HUES6 (cell line): ENCODE measurements around the gene ERN1.

ENCODE experiments used
- H3K27ac ChIP-seq: 2 replicates; pipeline ENCODE4 v1.7.0; 2013; ENCODE audit warnings: low read depth, mild to moderate bottlenecking, low read length, inconsistent platforms
- H3K27me3 ChIP-seq: 2 replicates; pipeline ENCODE4 v1.6.1; 2013; ENCODE audit warnings: low read length; ENCODE audit not compliant: control insufficient read depth, insufficient read depth
- H3K36me3 ChIP-seq: 2 replicates; pipeline ENCODE4 v1.6.1; 2013; ENCODE audit warnings: low read length; ENCODE audit not compliant: control insufficient read depth, insufficient read depth
- H3K4me1 ChIP-seq: 2 replicates; pipeline ENCODE4 v1.6.1; 2013; ENCODE audit warnings: low read length; ENCODE audit not compliant: control insufficient read depth, insufficient read depth
- H3K4me3 ChIP-seq: 2 replicates; pipeline ENCODE4 v1.5.1; 2013; ENCODE audit warnings: low read depth, low read length
- H3K9ac ChIP-seq: one replicate; pipeline ENCODE4 v1.6.1; 2013; ENCODE audit warnings: mild to moderate bottlenecking, low read length
- H3K9me3 ChIP-seq: 2 replicates; pipeline ENCODE4 v1.6.1; 2013; ENCODE audit warnings: low read depth, low read length; ENCODE audit not compliant: control insufficient read depth, insufficient read depth

Gene ERN1

GRCh38 chr17:64157669-64158180 is 27.8 kb upstream of the ERN1 start:
- no peak overlapping the region for H3K4me3 ChIP-seq
- no peaks in the 10 kb centered on the region for H3K9me3 ChIP-seq
- H3K27ac ChIP-seq: no peak overlapping the region
- H3K36me3 ChIP-seq: 0 out of 2 replicates have a peak, but pooled peaks cover under 1% of the 10 kb centered on the region
- H3K4me1 ChIP-seq: peaks cover 9% of the 10 kb centered on the region; the same call in 1 of the 2 replicates
- H3K27me3 ChIP-seq: no peaks in the 10 kb centered on the region
- no peak overlapping the region for H3K9ac ChIP-seq

- H3K4me3 ChIP-seq: no peak overlapping the region
- no peak overlapping the region for H3K27ac ChIP-seq
- peaks cover 9% of the 10 kb centered on the region for H3K36me3 ChIP-seq
- peaks cover 9% of the 10 kb centered on the region; the same call in 1 of the 2 replicates for H3K4me1 ChIP-seq
- H3K9ac ChIP-seq: no peak overlapping the region
- H3K27me3 ChIP-seq: no peaks in the 10 kb centered on the region
- H3K9me3 ChIP-seq: no peaks in the 10 kb centered on the region
These were observed 26.7 kb upstream of the ERN1 start for GRCh38 chr17:64156670-64157069.

- Histone ChIP-seq H3K9me3 (no peaks in the 10 kb centered on the region), H3K36me3 (peaks cover 9% of the 10 kb centered on the region), H3K4me1 (peaks cover 9% of the 10 kb centered on the region; the same call in 1 of the 2 replicates), H3K4me3 (no peak overlapping the region), H3K27me3 (no peaks in the 10 kb centered on the region), H3K9ac (no peak overlapping the region), H3K27ac (no peak overlapping the region)
These were observed 26.0 kb upstream of the ERN1 start for GRCh38 chr17:64155751-64156544.

- H3K27ac ChIP-seq: no peak overlapping the region
- no peak overlapping the region for H3K9ac ChIP-seq
- H3K27me3 ChIP-seq: no peaks in the 10 kb centered on the region
- no peak overlapping the region for H3K4me3 ChIP-seq
- no peaks in the 10 kb centered on the region for H3K9me3 ChIP-seq
- peaks cover 9% of the 10 kb centered on the region; the same call in 1 of the 2 replicates for H3K4me1 ChIP-seq
- peaks cover 9% of the 10 kb centered on the region for H3K36me3 ChIP-seq
These were observed 25.2 kb upstream of the ERN1 start for GRCh38 chr17:64155129-64155528.

- Histone ChIP-seq H3K4me3 (no peak overlapping the region), H3K36me3 (peaks cover 9% of the 10 kb centered on the region), H3K4me1 (peaks cover 9% of the 10 kb centered on the region; the same call in 1 of the 2 replicates), H3K27me3 (no peaks in the 10 kb centered on the region), H3K27ac (no peak overlapping the region), H3K9ac (no peak overlapping the region), H3K9me3 (no peaks in the 10 kb centered on the region)
These were observed 24.8 kb upstream of the ERN1 start for GRCh38 chr17:64154717-64155116.

- Histone ChIP-seq H3K4me3 (no peak overlapping the region), H3K9ac (no peak overlapping the region), H3K4me1 (peaks cover 8% of the 10 kb centered on the region; the same call in 1 of the 2 replicates), H3K36me3 (peaks cover 9% of the 10 kb centered on the region), H3K27me3 (no peaks in the 10 kb centered on the region), H3K27ac (no peak overlapping the region), H3K9me3 (no peaks in the 10 kb centered on the region)
These were observed 24.4 kb upstream of the ERN1 start for GRCh38 chr17:64154313-64154695.

- H3K27me3 ChIP-seq: no peaks in the 10 kb centered on the region
- H3K9me3 ChIP-seq: no peaks in the 10 kb centered on the region
- H3K4me3 ChIP-seq: no peak overlapping the region
- H3K36me3 ChIP-seq: peaks cover 9% of the 10 kb centered on the region
- H3K9ac ChIP-seq: no peak overlapping the region
- H3K27ac ChIP-seq: no peak overlapping the region
- H3K4me1 ChIP-seq: peaks cover 4% of the 10 kb centered on the region; the same call in 1 of the 2 replicates
These were observed 23.8 kb upstream of the ERN1 start for GRCh38 chr17:64153565-64154312.

- Histone ChIP-seq H3K36me3 (peaks cover 9% of the 10 kb centered on the region), H3K27ac (no peak overlapping the region), H3K4me3 (no peak overlapping the region), H3K27me3 (no peaks in the 10 kb centered on the region), H3K4me1 (peaks cover 5% of the 10 kb centered on the region; the same call in 1 of the 2 replicates), H3K9me3 (no peaks in the 10 kb centered on the region), H3K9ac (no peak overlapping the region)
These were observed 22.6 kb upstream of the ERN1 start for GRCh38 chr17:64152428-64153125.

- Histone ChIP-seq H3K27me3 (no peaks in the 10 kb centered on the region), H3K4me1 (peaks cover 15% of the 10 kb centered on the region; the same call in 1 of the 2 replicates), H3K9ac (no peak overlapping the region), H3K9me3 (no peaks in the 10 kb centered on the region), H3K27ac (no peak overlapping the region), H3K4me3 (no peak overlapping the region), H3K36me3 (peaks cover 23% of the 10 kb centered on the region)
These were observed 21.0 kb upstream of the ERN1 start for GRCh38 chr17:64151016-64151368.

- Histone ChIP-seq H3K4me1 (peaks cover 15% of the 10 kb centered on the region; the same call in 1 of the 2 replicates), H3K9ac (no peak overlapping the region), H3K27me3 (no peaks in the 10 kb centered on the region), H3K9me3 (no peaks in the 10 kb centered on the region), H3K36me3 (peaks cover 23% of the 10 kb centered on the region), H3K27ac (no peak overlapping the region), H3K4me3 (no peak overlapping the region)
These were observed 20.5 kb upstream of the ERN1 start for GRCh38 chr17:64150237-64151015.
